Lower lobe of right lung (tissue), 2 donors: ENCODE data around the gene MAGI2. TPM values are rescaled to one million over a fixed set of nuclear protein-coding genes. Genes with fewer than 3 reads are reported as not detected.
"Not testable (repeated sequence)": the region's sequence is repeated elsewhere in the genome, so short reads cannot be mapped to it uniquely, and the experiment has no call there.

ENCODE experiments used
- ATAC-seq, 2 donors: fragments of 200-7000 bp; cut with Tn5 transposase; one replicate each; pipeline ENCODE4 v1.9.1; 2020 to 2022; ENCODE audit warnings: mild to moderate bottlenecking in 2 of 2, moderate library complexity in 2 of 2
- DNase-seq: peaks from one replicate; pipeline ENCODE4 v3.0.0-alpha.2; 2020
- H3K27ac ChIP-seq: fragments of 200-600 bp; one replicate; pipeline ENCODE4 v1.8.0; 2022
- H3K27me3 ChIP-seq: fragments of 200-600 bp; one replicate; pipeline ENCODE4 v1.8.0; 2022; ENCODE audit warnings: low read depth
- H3K36me3 ChIP-seq: fragments of 200-600 bp; one replicate; pipeline ENCODE4 v1.8.0; 2022; ENCODE audit warnings: mild to moderate bottlenecking
- H3K4me1 ChIP-seq: fragments of 200-600 bp; one replicate; pipeline ENCODE4 v1.8.0; 2022
- H3K4me3 ChIP-seq: fragments of 200-600 bp; one replicate; pipeline ENCODE4 v1.8.0; 2022; ENCODE audit warnings: mild to moderate bottlenecking
- H3K9me3 ChIP-seq: fragments of 200-600 bp; one replicate; pipeline ENCODE4 v1.8.0; 2022
- CTCF ChIP-seq: fragments of 200-600 bp; IDR thresholded peaks from one replicate; pipeline ENCODE4 v1.8.0; 2022; ENCODE audit warnings: antibody characterized with exemption, mild to moderate bottlenecking
- intact Hi-C: fragments of 100-400 bp; cut with DNase I; formaldehyde crosslinking; loops from one replicate; pipeline ENCODE4 v1.11.0; 2022
- total RNA-seq: library from RNA; stranded (reverse); fragmentation: NEBNext Ultra II Directional; extraction: Animal tissue kit (Norgen Biotek cat#: 25700); gene quantifications from one replicate; pipeline ENCODE4 v1.2.1, GENCODE V29; 2021
- donor health status: DM: no; HTN: yes; CAD: no; lungs with severe emphysema.

The MAGI2 gene
- total RNA-seq, 1 donor from 2014 or later: 15.3 TPM

GRCh38 chr7:79050603-79051002 lies 402.9 kb downstream of the MAGI2 start:
- Histone ChIP-seq H3K36me3 (no peaks in the 10 kb centered on the region), H3K27me3 (no peaks in the 10 kb centered on the region), H3K27ac (no peak overlapping the region), H3K4me1 (no peaks in the 10 kb centered on the region), H3K4me3 (no peak overlapping the region), H3K9me3 (no peaks in the 10 kb centered on the region)
- no peak for TF ChIP-seq CTCF
- no peak for ATAC-seq
- DNase-seq: no peak
- intact Hi-C loops: no loop called here

- ATAC-seq: no peak
These were observed 407.4 kb downstream of the MAGI2 start for GRCh38 chr7:79046061-79046460.

GRCh38 chr7:79037001-79037400 lies 416.5 kb downstream of the MAGI2 start:
- H3K9me3 ChIP-seq: no peaks in the 10 kb centered on the region
- ATAC-seq (no peak), DNase-seq (no peak)
- H3K36me3 ChIP-seq: no peaks in the 10 kb centered on the region
- H3K4me1 ChIP-seq: no peaks in the 10 kb centered on the region
- intact Hi-C loops: no loop called here
- TF ChIP-seq CTCF: no peak
- H3K27ac ChIP-seq: no peak overlapping the region
- H3K27me3 ChIP-seq: no peaks in the 10 kb centered on the region
- no peak overlapping the region for H3K4me3 ChIP-seq

More at GRCh38 chr7:79046061-79046460, 407.4 kb downstream of the MAGI2 start:
- no peak for TF ChIP-seq CTCF
- H3K4me1 ChIP-seq: no peaks in the 10 kb centered on the region
- no peak for DNase-seq
- no peaks in the 10 kb centered on the region for H3K27me3 ChIP-seq
- H3K4me3 ChIP-seq: no peak overlapping the region
- intact Hi-C loops: no loop called here
- H3K27ac ChIP-seq: no peak overlapping the region
- no peaks in the 10 kb centered on the region for H3K9me3 ChIP-seq
- H3K36me3 ChIP-seq: no peaks in the 10 kb centered on the region

- no peaks in the 10 kb centered on the region for H3K4me1 ChIP-seq
- H3K4me3 ChIP-seq: no peak overlapping the region
- no peak for ATAC-seq
- no peaks in the 10 kb centered on the region for H3K36me3 ChIP-seq
- H3K27ac ChIP-seq: no peak overlapping the region
- no peaks in the 10 kb centered on the region for H3K27me3 ChIP-seq
- intact Hi-C loops: no loop called here
- no peaks in the 10 kb centered on the region for H3K9me3 ChIP-seq
- TF ChIP-seq CTCF: no peak
- no peak for DNase-seq
These were observed 417.1 kb downstream of the MAGI2 start for GRCh38 chr7:79036356-79036755.

GRCh38 chr7:79035858-79036257 lies 417.6 kb downstream of the MAGI2 start:
- H3K27me3 ChIP-seq: no peaks in the 10 kb centered on the region
- no peaks in the 10 kb centered on the region for H3K36me3 ChIP-seq
- H3K9me3 ChIP-seq: no peaks in the 10 kb centered on the region
- DNase-seq (no peak), ATAC-seq (no peak)
- H3K27ac ChIP-seq: no peak overlapping the region
- TF ChIP-seq CTCF: no peak
- H3K4me3 ChIP-seq: no peak overlapping the region
- H3K4me1 ChIP-seq: no peaks in the 10 kb centered on the region
- intact Hi-C loops: no loop called here

GRCh38 chr7:79034730-79035129 lies 418.7 kb downstream of the MAGI2 start:
- Histone ChIP-seq H3K36me3 (no peaks in the 10 kb centered on the region), H3K27me3 (no peaks in the 10 kb centered on the region), H3K4me1 (no peaks in the 10 kb centered on the region), H3K9me3 (no peaks in the 10 kb centered on the region), H3K4me3 (no peak overlapping the region), H3K27ac (no peak overlapping the region)
- DNase-seq (no peak), ATAC-seq (no peak)
- TF ChIP-seq CTCF: no peak
- intact Hi-C loops: no loop called here

GRCh38 chr7:79019711-79020110 lies 433.8 kb downstream of the MAGI2 start:
- H3K4me1 ChIP-seq, H3K36me3 ChIP-seq, H3K27me3 ChIP-seq, ATAC-seq, intact Hi-C loops, H3K4me3 ChIP-seq, DNase-seq, H3K27ac ChIP-seq: not testable (repeated sequence)
- H3K9me3 ChIP-seq: peaks cover 17% of the 10 kb centered on the region
